Esophagus (tissue), 2 donors: ENCODE data around the gene LAMA2. TPM values are rescaled to one million over a fixed set of nuclear protein-coding genes. Genes with fewer than 3 reads are reported as not detected.

Source experiments
- H3K27ac ChIP-seq, 2 donors: one replicate each; pipeline ENCODE4 v1.5.1; 2013; ENCODE audit warnings: low read depth in 2 of 2, mild to moderate bottlenecking in 2 of 2, inconsistent platforms in 1 of 2, low read length in 1 of 2, moderate library complexity in 1 of 2
- H3K27me3 ChIP-seq, 2 donors: one replicate each; pipeline ENCODE4 v1.6.1; 2013; ENCODE audit warnings: low read length in 2 of 2, control low read depth in 1 of 2, mild to moderate bottlenecking in 1 of 2; ENCODE audit not compliant: insufficient read depth in 2 of 2, control insufficient read depth in 1 of 2
- H3K36me3 ChIP-seq, 2 donors: one replicate each; pipeline ENCODE4 v1.6.1; 2013; ENCODE audit warnings: low read length in 1 of 2; ENCODE audit not compliant: control insufficient read depth in 2 of 2, insufficient read depth in 2 of 2
- H3K4me1 ChIP-seq, 2 donors: one replicate each; pipeline ENCODE4 v1.6.1; 2013; ENCODE audit warnings: low read length in 1 of 2; ENCODE audit not compliant: control insufficient read depth in 2 of 2, insufficient read depth in 2 of 2
- H3K4me3 ChIP-seq, 2 donors: one replicate each; pipeline ENCODE4 v1.5.1; 2013; ENCODE audit warnings: low read length in 2 of 2, mild to moderate bottlenecking in 2 of 2, low read depth in 1 of 2, moderate library complexity in 1 of 2
- H3K9me3 ChIP-seq, 2 donors: one replicate each; pipeline ENCODE4 v1.6.1; 2013; ENCODE audit warnings: mild to moderate bottlenecking in 2 of 2, low read depth in 1 of 2, low read length in 1 of 2, moderate library complexity in 1 of 2; ENCODE audit not compliant: control insufficient read depth in 2 of 2, insufficient read depth in 1 of 2
- WGBS, 2 donors: extraction: QIAGEN DNeasy Blood & Tissue Kit; methylation state at CpG; one replicate each; pipeline ENCODE4 v1.1.7; 2013; 5-methylcytosine and 5-hydroxymethylcytosine counted together
- polyA plus RNA-seq, 2 donors: library from polyadenylated mRNA; stranded (reverse); fragments of 200-250 nt; gene quantifications; one replicate each; pipeline ENCODE4 v1.2.3, GENCODE V29; 2013
- donor health status: healthy with polysubstance abuse.
- donor health status: Bipolar disorder and iron deficiency.

Gene LAMA2
- polyA plus RNA-seq, 2 donors = 0.67 to 2.7 TPM

- no peak overlapping the region for H3K4me3 ChIP-seq
- no peak overlapping the region for H3K27ac ChIP-seq
- H3K4me1 ChIP-seq = no peaks in the 10 kb centered on the region
- no peaks in the 10 kb centered on the region for H3K27me3 ChIP-seq
- H3K36me3 ChIP-seq = no peaks in the 10 kb centered on the region
- no peaks in the 10 kb centered on the region for H3K9me3 ChIP-seq
- 76 to 83% methylated on average over 2 of the region's 2 CpGs for WGBS, 2 donors
Observed at GRCh38 chr6:129188795-129189194, 305.9 kb downstream of the LAMA2 start.

GRCh38 chr6:129189266-129189665, 306.3 kb downstream of the LAMA2 start:
- Histone ChIP-seq H3K4me3 (no peak overlapping the region), H3K4me1 (no peaks in the 10 kb centered on the region), H3K9me3 (no peaks in the 10 kb centered on the region), H3K27ac (no peak overlapping the region), H3K36me3 (no peaks in the 10 kb centered on the region), H3K27me3 (no peaks in the 10 kb centered on the region)
- WGBS, 2 donors = 88 to 89% methylated on average over 1 of the region's 1 CpG

GRCh38 chr6:129191235-129191634, 308.3 kb downstream of the LAMA2 start:
- WGBS, 2 donors = 69 to 81% methylated on average over 2 of the region's 2 CpGs
- no peaks in the 10 kb centered on the region for H3K27me3 ChIP-seq
- no peak overlapping the region for H3K4me3 ChIP-seq
- H3K4me1 ChIP-seq = no peaks in the 10 kb centered on the region
- H3K9me3 ChIP-seq = no peaks in the 10 kb centered on the region
- H3K27ac ChIP-seq = no peak overlapping the region
- H3K36me3 ChIP-seq = no peaks in the 10 kb centered on the region

GRCh38 chr6:129192458-129192989, 309.6 kb downstream of the LAMA2 start:
- Histone ChIP-seq H3K4me3 (no peak overlapping the region), H3K36me3 (no peaks in the 10 kb centered on the region), H3K4me1 (no peaks in the 10 kb centered on the region), H3K9me3 (no peaks in the 10 kb centered on the region), H3K27me3 (no peaks in the 10 kb centered on the region), H3K27ac (no peak overlapping the region)
- WGBS, 2 donors = 92 to 95% methylated on average over 14 of the region's 14 CpGs

GRCh38 chr6:129194306-129194941, 311.5 kb downstream of the LAMA2 start:
- Histone ChIP-seq H3K4me3 (no peak overlapping the region), H3K27ac (no peak overlapping the region), H3K36me3 (no peaks in the 10 kb centered on the region), H3K9me3 (no peaks in the 10 kb centered on the region), H3K4me1 (no peaks in the 10 kb centered on the region), H3K27me3 (no peaks in the 10 kb centered on the region)
- 89% methylated on average over 7 of the region's 7 CpGs for WGBS, 2 donors

GRCh38 chr6:129195161-129195560, 312.2 kb downstream of the LAMA2 start:
- Histone ChIP-seq H3K27ac (no peak overlapping the region), H3K27me3 (no peaks in the 10 kb centered on the region), H3K4me1 (no peaks in the 10 kb centered on the region), H3K36me3 (no peaks in the 10 kb centered on the region), H3K4me3 (no peak overlapping the region), H3K9me3 (no peaks in the 10 kb centered on the region)
- WGBS, 2 donors = 58 to 70% methylated on average over 2 of the region's 2 CpGs

DNA sequence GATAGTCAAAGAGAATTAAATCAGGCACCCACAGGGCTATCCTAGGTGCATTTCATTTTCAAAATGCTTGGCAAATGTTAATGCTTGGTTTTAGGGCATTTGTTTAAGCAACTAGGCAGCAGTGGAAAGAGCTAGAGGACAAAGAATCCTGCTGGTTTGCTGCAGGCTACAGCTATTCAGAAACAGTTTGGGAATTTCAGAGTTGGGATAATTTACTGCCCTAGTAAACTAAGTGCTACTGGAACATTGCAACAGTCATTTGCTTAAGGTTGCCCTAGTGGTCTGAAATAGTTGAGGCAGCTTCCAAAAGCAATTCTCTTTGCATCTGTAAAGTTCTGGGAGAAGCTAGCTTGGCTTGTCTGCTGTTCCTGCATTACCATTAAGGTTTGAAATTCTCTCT, 312.7 kb downstream of the LAMA2 start:
- Histone ChIP-seq H3K36me3 (no peaks in the 10 kb centered on the region), H3K27ac (no peak overlapping the region), H3K9me3 (no peaks in the 10 kb centered on the region), H3K27me3 (no peaks in the 10 kb centered on the region), H3K4me1 (no peaks in the 10 kb centered on the region), H3K4me3 (no peak overlapping the region)

DNA sequence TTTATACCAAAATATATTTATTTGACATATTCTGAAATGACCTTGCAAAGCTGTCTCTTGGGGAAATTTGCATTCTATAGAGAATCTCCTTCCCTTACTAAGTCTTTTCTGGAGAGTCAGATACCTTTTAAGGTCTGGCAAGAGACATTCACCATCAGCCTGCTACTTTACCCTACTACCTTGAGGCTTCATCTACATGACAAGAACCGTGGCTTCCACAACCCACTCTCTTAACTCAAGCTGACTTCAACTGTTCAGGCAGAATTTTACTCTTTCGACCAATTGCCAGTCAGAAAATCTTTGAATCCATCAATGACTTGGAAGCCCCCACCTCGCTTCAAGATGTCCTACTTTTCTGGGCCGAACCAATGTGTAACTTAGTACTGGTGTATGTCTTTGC, 314.2 kb downstream of the LAMA2 start:
- Histone ChIP-seq H3K4me1 (no peaks in the 10 kb centered on the region), H3K9me3 (no peaks in the 10 kb centered on the region), H3K4me3 (no peak overlapping the region), H3K27ac (no peak overlapping the region), H3K36me3 (no peaks in the 10 kb centered on the region), H3K27me3 (no peaks in the 10 kb centered on the region)
- 77 to 85% methylated on average over 4 of the region's 4 CpGs for WGBS, 2 donors

DNA sequence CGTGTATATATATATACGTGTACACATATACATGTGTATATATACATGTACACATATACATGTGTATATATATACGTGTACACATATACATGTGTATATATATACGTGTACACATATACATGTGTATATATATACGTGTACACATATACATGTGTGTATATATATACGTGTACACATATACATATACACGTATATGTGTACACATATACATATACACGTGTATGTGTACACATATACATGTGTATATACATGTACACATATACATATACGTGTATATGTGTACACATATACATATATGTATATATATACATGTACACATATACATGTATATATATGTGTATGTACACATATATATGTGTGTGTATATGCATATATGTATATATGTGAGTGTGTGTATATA, 317.2 kb downstream of the LAMA2 start:
- H3K27me3 ChIP-seq = no peaks in the 10 kb centered on the region
- no peaks in the 10 kb centered on the region for H3K9me3 ChIP-seq
- no peaks in the 10 kb centered on the region for H3K36me3 ChIP-seq
- no peak overlapping the region for H3K27ac ChIP-seq
- 87 to 90% methylated on average over 9 of the region's 9 CpGs for WGBS, 2 donors
- H3K4me3 ChIP-seq = no peak overlapping the region
- no peaks in the 10 kb centered on the region for H3K4me1 ChIP-seq

DNA sequence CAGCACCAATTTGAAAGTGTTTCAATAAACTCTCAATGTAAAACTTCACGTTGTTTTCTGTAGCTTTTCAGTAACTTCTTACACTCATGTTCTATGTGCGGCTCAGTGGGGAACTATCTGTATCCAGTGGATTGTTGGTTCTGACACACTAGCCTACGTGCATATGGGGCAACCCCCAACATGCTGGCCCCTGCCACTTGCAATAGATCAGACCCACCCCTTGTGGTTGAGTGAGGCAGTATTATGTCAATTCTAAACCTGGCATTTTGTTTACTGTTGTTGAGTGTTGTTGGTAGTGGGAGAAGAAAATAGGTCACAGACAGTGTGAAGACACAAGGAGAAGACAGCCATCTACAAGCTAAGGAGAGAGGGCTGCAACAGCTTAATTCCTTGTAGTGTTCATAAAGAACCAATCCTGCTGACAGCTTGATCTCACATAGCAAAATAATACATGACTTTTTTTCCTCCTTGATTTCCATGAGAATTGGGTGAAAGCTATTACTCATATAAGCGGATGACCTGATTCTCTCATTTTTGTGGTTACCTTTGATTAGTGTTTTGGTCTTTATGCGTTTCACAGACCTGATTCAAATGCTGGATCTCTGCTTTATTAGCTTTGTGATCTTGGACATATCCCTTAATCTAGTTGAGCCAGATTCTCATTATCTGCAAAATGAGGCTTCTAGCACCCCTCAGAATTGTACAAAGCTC, 320.4 kb downstream of the LAMA2 start:
- no peaks in the 10 kb centered on the region for H3K9me3 ChIP-seq
- H3K4me1 ChIP-seq = no peaks in the 10 kb centered on the region
- WGBS, 2 donors = 83 to 89% methylated on average over 5 of the region's 5 CpGs
- no peaks in the 10 kb centered on the region for H3K36me3 ChIP-seq
- no peak overlapping the region for H3K4me3 ChIP-seq
- no peaks in the 10 kb centered on the region for H3K27me3 ChIP-seq
- no peak overlapping the region for H3K27ac ChIP-seq
